Fibroblast of villous mesenchyme (primary cell): ENCODE results near the gene RRP8. TPM values are rescaled to one million over a fixed set of nuclear protein-coding genes. Genes with fewer than 3 reads are reported as not detected.
A peak's percentile ranks its signal among the peaks of the same experiment; 100 is the strongest.

Source experiments
- DNase-seq: peaks from one replicate; pipeline ENCODE4 v3.0.0-alpha.2; 2010; ENCODE audit warnings: low read depth
- H3K4me3 ChIP-seq: 2 replicates; pipeline ENCODE4 v1.5.1; 2011; ENCODE audit warnings: low read depth, mild to moderate bottlenecking, low read length
- total RNA-seq: library from RNA; depleted of rRNA; stranded (reverse); fragments of >200 nt; gene quantifications from 2 replicates; pipeline ENCODE4 v1.2.3, GENCODE V29; 2012
- TF ChIP-seq, protein P1 (sequence below): IDR thresholded peaks from 2 replicates; pipeline ENCODE4 v1.5.1; 2012; ENCODE audit warnings: low read depth, mild to moderate bottlenecking, low read length; ENCODE audit not compliant: insufficient read depth

The RRP8 gene
- total RNA-seq, 1 donor = 13.4 TPM

- TF ChIP-seq, protein P1, sequence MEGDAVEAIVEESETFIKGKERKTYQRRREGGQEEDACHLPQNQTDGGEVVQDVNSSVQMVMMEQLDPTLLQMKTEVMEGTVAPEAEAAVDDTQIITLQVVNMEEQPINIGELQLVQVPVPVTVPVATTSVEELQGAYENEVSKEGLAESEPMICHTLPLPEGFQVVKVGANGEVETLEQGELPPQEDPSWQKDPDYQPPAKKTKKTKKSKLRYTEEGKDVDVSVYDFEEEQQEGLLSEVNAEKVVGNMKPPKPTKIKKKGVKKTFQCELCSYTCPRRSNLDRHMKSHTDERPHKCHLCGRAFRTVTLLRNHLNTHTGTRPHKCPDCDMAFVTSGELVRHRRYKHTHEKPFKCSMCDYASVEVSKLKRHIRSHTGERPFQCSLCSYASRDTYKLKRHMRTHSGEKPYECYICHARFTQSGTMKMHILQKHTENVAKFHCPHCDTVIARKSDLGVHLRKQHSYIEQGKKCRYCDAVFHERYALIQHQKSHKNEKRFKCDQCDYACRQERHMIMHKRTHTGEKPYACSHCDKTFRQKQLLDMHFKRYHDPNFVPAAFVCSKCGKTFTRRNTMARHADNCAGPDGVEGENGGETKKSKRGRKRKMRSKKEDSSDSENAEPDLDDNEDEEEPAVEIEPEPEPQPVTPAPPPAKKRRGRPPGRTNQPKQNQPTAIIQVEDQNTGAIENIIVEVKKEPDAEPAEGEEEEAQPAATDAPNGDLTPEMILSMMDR = no peak
- H3K4me3 ChIP-seq = no peak overlapping the region
- no peak for DNase-seq
Observed at GRCh38 chr11:6622261-6623171, 19.1 kb upstream of the RRP8 start.

- no peak for DNase-seq
- H3K4me3 ChIP-seq = no peak overlapping the region
- TF ChIP-seq, protein P1 = no peak
Observed at GRCh38 chr11:6621711-6622211, 18.3 kb upstream of the RRP8 start.

GRCh38 chr11:6620636-6621035 lies 17.2 kb upstream of the RRP8 start:
- TF ChIP-seq, protein P1 = no peak
- no peak for DNase-seq
- no peak overlapping the region for H3K4me3 ChIP-seq

DNA sequence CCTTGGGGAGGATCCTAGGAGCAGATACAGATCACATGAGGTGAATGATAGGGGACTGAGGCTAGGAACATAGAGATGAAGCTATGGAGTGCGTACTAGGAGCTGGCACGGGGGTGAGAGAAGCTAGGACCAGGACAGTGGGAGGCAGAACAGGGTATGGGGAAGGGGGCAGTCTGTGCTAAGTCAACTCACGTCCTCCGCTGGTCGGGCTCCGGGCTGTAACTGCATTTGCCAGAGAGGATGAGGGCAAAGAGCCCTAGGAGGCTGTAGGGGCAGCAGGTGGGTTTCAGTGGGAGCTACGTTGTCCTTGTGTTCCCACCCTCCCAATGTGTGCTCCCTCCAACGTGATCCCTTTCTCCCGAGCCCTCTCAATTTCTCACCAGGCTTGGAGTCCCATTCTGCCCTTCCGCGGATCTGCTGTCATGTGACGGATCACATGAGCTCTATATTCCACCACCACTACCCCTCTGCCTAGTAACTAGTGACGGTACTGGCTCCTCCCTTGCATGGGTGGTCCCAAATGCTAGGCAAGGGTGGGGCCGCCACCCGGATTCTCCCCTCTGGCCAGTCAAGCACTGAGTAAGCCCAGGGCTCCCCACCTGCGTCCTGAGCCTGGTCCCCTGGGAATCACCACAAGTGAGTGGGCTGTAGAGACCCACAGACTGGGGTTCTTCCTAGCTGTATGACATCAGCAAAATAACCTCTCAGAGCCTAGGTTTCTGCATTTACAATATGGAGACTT lies 15.8 kb upstream of the RRP8 start, which contains the start of gene TPP1:
TPP1 (minus strand) TSS at position 419 of the 742 bp plus-strand sequence; CDS start at position 397, 22 bp downstream.
- TF ChIP-seq, protein P1 = no peak
- peak within 1 kb of the TSS; percentile 99 for H3K4me3 ChIP-seq
- peak; percentile 96 for DNase-seq

DNA sequence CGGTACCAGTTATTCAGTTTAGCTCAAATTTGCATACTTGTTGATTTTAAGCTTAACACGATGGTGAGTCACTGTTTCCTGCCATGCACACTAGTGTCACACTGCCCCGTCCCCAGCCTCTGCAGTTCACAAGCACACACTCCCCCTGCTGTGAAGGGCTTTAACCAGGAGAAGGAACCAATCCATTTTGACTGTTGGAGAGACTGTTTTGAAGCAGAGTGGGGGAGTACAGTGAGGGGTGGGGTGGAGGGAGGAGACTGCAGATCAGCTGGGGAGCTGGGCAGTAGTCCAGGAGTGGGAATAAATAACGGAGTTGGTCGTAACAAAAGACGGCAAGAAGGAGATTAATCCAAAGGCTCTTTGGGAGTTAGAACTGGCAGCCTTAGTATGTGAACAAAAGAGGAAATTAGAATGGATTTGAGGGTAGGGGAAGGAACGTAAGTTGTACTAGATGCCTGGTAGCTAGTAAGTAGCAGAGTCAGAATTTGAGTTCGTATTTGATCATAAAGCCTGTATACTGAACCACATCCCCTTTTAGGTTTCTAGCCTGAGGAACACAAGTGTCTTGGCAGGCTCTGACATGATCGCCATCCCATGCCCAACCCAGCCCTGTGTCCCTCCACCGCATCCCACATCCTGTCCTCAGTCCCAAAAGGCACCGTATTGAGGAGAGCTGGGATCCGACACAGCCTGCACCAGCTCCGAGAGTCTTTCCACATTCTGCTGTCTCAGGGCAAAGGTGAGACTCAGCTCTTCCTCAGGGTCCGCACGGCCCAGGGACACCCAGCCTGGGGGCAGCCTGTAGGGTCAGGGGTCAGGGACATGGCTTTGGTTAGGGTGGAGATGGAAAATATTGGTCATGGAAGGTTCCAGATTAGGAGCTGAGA lies 14.9 kb upstream of the RRP8 start:
- peak overlapping the region; percentile 99 for H3K4me3 ChIP-seq
- DNase-seq = peak; percentile 91
- TF ChIP-seq, protein P1 = peak; percentile 18

DNA sequence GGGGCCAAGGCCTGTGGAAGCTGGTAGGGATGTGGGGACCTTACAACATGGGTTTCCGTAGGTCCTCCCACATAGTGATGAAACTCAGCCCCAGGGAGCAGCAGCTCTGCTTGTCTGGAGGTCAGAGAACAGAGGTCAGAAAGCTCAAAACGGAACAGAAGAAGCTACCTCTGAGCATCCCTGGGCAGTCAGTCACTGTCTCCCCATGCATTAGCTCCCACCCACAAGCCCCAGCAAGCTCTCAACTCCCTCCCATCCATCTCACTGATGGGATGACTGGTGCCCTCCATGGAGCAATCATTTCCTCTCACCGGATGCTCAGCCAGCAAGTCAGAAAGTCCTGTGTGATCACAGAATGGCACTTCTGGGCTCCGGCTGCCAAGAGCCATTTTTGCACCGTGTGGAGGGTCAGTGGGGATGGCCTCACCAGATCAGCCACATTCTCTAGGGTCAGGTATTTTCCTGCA lies 13.9 kb upstream of the RRP8 start:
- H3K4me3 ChIP-seq = peak overlapping the region; percentile 99

More for the DNA sequence above, 13.9 kb upstream of the RRP8 start:
- TF ChIP-seq, protein P1 = no peak
- DNase-seq = peak; percentile 22
